Activated CD8-positive, alpha-beta memory T cell treated with anti-CD3 and anti-CD28 coated beads for 4 hours (primary cell): ENCODE results near the gene PBXIP1.
A peak's percentile ranks its signal among the peaks of the same experiment; 100 is the strongest.

Experiments used
- DNase-seq, 2 donors: peaks; one replicate each; pipeline ENCODE4 v3.0.0-alpha.2; 2020; ENCODE audit warnings: low read depth in 2 of 2

The PBXIP1 gene, protein sequence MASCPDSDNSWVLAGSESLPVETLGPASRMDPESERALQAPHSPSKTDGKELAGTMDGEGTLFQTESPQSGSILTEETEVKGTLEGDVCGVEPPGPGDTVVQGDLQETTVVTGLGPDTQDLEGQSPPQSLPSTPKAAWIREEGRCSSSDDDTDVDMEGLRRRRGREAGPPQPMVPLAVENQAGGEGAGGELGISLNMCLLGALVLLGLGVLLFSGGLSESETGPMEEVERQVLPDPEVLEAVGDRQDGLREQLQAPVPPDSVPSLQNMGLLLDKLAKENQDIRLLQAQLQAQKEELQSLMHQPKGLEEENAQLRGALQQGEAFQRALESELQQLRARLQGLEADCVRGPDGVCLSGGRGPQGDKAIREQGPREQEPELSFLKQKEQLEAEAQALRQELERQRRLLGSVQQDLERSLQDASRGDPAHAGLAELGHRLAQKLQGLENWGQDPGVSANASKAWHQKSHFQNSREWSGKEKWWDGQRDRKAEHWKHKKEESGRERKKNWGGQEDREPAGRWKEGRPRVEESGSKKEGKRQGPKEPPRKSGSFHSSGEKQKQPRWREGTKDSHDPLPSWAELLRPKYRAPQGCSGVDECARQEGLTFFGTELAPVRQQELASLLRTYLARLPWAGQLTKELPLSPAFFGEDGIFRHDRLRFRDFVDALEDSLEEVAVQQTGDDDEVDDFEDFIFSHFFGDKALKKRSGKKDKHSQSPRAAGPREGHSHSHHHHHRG

DNA sequence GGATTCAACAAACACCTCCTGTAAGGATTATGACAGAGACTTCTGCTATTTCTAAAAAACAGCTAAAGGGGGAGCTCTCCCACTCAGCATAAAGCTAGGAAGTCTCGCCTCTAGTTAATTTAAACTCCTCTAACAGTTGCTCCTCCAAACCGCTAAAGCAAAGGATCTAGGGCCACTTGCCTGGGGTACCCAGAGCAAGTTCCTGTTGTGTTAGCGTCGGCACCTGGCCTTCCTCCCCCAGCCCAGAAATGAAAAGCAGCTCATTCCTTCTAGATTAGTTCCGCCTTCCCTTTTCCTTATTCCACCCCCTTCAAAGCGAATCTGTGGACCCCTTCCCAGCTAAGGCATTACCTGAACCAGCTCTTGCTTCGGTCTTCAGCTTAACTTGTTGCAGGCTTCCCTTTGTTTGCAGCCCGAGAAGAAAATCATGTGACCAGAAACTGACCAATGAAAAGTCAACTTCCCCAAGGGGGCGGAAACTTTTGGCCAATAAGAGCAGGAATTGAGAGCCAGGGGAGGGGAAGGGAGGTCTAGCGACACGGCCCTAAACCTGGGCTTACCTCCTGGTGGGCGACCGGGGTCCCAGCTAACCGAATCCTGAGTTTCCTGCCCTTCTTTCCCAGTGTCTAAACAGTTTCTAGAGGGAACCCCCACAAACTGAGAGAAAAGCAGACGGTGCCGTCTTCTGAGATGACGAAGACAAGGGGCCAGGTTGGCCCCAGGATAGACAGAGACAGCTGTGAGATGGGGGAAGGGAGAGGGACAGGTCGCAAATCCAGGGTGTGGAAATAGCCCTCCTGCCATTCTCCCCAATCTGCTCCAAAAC, at the start of gene PBXIP1:
Gene PBXIP1, minus strand, starts transcription at position 382 of the 826 bp plus-strand sequence. CDS start 2,378 bp downstream, outside the sequence.
- peak; percentile 50 to 64 for DNase-seq

DNA sequence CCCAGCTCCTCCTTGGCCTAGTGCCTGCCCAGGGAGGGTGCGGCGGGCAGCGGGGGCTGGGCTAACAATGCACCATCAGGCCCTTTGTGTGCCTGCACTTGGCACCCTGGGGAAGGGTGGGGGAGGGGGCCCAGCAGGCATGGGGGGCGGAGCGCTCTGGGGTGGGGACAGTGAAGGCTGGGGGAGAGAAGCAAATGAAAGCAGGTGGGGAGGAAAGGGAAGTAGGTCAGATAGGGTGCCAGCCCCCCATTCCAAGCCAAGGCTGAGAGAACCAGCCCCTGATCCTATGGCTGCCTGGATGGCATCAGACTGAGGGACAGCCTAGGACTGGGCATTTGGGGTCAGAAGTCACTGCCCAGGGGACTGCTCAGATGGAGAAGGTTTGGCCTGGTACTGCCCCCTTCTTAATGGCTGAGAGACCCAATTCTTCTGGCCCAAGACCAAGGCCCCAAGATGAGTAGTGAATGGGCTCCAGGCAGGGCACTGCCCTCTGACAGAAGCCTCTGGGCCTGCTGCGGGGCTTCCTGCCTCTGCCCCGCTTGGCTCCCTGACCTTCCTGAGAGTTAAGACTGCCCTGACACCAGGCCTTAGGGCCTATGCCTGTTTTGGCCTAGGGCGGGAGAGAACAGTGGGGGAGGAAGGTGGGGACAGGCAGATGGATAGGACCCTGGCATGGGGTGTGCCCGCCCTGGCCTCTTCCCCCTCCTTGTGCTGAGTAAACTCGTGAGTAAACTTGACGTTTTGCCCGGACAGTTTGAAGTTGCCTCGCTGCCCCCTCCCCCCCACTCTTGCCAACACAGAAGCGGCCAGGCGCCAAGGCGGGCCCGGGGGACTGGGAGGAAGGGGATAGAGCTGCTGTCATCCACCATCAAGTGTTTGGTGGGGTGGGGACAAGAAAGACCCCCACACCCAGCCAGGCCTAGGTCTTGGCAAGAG, 49.4 kb upstream of the PBXIP1 start:
- DNase-seq = no peak

DNA sequence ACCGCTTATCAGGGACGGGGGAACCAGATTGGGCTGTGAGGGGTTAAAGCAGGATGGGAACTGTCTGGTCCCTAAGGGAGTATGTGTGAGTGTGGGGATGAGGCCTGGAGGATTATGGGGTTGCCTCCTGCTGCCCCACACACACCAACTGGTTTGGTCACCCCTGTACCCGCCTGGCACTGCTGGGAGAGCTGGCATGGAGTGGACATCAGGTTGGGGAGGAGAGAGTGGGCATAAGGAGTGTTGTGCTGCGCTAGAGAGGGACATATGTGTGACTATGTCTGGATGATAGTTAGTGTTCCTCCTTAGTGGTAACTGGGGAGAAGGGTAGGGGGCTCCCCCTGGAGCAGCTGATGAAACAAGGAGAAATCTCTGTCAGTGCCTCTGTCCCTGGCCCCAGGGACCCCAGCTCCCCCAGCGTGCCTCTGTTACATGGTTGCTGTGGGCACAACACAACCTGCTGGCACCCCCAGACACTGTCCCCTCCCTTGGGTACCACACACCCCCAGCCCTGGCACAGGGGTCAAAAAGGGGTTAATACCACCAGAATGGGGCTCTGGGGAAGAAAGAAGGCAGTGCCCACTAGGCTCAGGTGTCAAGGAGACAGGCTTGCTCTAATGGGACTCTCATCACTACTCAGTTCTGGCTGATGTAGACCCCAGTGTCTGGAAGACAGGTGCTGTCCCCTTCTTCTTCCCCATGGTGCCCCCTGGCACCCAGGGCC, 48.6 kb upstream of the PBXIP1 start:
- no peak for DNase-seq

DNA sequence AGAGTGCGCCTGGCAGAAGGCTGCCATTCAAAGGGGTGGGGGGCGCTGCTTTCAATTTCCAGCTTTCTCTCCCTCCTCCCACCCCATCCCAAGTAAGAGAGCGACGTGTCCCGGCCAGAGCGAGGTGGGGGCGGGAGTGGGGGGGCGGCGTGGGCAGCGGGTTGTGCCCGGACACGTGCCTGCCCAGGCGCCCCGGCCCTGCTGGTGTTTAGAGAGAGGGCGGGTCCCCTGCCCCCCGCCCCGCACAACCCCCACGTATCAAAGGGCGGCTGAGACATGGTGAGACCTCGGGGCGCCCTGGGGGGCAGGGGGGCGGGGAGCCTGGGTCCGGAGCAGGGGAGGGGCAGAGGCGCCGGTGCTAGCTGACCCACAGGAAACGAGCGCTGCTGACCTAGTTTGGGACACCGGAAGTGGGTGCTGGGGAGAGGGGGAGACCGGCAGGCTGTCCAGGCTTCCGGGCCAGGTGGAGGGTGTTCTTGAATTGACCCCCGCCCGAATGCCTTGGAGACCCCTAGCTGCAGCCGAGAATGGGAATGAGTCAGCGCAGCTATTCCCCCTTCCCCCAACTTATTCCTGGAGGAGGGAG, 48.0 kb upstream of the PBXIP1 start:
- no peak for DNase-seq

- no peak for DNase-seq
Observed at GRCh38 chr1:155003227-155003765, 47.4 kb upstream of the PBXIP1 start.

DNA sequence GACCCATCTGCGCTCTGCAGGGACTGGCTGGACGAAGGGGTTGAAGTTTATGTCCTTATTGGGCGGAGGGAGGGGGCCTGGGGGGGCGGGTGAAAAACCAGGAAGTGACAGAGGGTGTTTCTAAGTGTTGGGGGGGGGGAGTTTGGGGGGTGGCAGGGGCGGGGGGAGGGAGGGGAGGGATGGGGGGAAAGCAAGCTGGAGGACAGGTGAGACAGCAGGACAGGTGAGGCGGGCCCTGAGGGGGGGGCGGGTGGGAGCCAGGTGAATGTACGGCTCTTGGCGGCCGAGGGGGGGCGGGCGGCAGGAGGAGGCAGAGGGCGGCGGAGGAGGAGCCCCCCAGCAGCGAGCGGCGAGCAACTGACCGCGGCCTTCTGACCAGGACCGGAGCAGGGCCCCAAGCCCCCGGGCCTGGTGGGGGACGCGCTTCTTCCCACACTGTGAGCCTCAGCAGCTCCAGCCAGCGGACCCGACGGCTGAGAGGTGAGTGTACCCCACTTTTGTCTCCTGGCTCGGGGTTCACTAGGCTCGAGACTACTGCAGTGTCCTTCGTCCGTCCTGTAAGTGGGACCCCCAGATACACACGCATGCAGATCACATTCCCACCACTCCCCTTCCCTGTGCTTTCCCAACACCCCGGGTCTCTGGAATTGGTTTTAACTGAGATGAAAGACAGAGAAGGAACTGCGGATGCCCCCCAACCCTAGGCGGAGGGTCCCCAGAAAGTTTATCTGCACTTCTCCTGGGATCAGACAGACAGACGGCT, 46.7 kb upstream of the PBXIP1 start, which contains the start of gene ZBTB7B:
Gene ZBTB7B, plus strand, starts transcription at position 339 of the 763 bp plus-strand sequence. CDS start 11,859 bp downstream, outside the sequence.
- DNase-seq = no peak

DNA sequence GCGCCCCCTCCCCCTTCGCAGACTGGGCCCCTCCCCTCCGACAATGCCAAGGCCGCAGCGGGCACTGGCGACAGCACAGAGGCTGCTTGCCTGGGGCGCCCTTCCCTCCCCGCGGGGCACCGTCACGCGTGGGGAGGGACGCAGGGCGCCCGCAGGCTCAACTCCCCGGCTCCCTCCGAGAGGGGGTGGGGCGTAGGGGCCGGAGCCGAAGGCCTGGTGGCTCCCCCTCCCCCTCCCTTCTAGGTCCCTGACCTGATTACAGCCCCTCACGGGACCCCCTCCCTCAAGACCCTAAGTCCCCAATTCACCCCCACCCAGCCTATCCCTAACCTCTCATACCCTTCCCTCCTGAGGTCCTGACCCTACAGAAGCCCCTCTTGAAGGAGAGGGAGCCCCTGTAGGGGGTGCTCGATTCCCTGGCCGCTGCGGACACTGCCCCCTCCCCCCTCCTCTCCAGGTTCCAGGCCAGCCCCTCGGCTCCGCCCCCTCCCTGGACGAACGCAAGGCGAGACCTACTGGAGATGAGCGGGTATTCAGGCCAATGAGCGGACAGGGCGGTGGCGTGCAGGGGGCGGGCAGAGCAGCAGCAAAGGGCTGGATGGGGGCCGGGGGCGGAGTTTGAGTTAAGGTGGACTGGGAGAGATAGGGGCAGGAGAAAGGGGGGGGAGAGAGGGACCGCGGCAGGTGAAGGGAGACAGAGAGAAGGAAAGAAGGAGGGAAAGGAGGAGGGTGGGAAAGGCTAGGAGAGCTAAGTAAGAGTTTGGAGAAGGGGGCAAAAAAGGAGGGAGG, 46.0 kb upstream of the PBXIP1 start:
- peak; percentile 96 for DNase-seq

DNA sequence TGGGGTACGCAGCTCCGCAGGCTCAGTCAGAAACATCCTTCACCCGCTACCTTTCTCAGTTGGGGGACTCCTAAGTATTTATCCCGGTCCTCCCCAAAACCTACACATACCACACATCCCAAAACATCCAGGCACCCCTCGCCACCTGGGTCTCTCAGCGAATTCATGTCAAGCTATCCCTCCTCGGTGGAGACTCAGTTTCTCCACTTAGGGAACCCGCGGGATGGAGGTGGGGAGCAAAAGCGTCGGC, 45.5 kb upstream of the PBXIP1 start:
- DNase-seq = no peak

- peak; percentile 56 to 62 for DNase-seq
Observed at GRCh38 chr1:155000726-155001424, 45.0 kb upstream of the PBXIP1 start.

DNA sequence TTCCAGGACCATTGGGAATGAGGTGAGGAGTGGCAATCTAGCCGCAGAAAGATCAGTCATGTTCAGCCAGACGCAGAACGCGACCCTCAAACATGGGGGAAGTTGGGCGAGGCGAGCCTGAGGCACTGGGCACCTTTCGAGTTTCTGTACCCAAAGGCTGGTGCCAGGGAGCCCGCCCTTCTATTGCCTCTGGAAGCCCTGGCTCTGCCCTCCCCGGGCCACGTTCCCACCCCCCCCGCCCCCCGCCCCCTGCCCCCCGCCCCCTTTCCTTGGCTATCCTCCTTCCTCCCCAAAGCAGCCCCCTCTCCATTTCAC, 44.5 kb upstream of the PBXIP1 start:
- no peak for DNase-seq

DNA sequence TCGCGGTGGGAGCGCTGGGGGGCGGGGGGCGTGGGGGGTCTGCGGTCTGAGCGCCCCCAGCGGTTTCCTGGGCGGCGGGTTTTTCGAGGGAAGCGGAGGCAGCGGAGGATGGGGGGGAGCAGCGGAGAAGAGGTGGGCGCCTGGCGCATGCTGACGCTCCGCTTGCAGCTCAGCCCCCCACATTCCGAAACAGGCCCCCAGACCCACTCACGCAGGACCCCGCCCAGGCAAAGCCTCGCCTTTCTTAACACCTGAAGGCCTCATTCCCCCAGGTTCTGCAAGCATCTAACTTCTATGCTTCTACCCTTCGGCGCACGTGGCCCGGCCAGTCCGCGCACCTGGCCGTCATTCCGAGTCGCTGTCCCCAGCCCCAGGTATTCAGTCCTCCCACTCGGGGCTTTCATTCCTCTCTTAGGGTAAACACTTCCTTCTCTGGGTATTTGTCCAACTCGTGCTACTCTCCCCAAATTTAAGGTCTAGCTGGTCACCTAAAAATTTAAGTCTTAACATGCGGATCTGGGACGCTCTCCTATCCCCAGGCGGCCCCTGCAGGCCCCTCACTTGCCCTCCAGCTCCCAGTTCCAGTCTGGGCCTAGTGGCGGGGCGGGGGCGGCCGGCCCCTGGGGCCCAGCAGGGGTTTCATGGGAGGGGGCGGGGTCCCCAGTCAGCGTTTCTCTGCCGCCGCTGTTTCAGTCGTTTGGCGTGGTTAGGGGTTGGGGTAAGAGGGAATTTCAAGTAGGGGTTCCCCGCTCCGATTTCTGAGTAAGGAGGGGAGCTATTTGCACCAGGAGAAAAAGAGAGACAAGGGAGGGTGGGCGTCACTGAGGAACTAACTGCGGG, 43.9 kb upstream of the PBXIP1 start:
- DNase-seq = no peak

- peak in 1 of 2 donors; percentile 47 for DNase-seq
Observed at GRCh38 chr1:154998818-154999570, 43.1 kb upstream of the PBXIP1 start.

GRCh38 chr1:154998201-154998780, 42.4 kb upstream of the PBXIP1 start:
- no peak for DNase-seq

DNA sequence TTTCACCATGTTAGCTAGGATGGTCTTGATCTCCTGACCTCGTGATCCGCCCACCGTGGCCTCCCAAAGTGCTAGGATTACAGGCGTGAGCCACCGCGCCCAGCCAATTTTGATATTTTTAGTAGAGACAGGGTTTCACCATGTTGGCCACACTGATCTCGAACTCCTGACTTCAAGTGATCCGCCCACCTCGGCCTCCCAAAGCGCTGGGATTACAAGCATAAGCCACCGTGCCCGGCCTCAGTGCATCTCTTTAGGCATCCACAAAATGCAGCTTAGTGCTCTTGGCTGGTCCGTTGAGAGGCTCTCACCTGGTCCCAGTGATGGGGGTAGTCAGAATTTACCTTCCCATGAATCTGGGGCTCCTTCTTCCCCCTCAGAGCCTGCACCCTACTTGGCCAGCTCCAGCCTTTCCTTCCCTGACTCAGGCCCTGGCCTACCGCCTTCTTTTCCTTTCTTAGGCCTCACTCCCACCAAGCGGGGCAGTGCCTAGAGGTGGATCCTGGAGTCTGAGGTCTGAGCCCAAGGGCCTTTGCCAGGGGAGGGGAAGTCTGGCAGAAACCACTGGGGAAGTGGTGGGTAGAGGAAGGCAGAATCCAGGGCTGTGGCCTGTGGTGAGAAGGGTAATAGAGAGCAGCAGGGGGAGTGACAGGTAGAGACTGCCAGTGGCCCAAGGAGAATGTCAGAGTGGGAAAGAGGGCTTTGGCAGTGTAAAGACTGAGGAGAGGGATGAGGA, 41.2 kb upstream of the PBXIP1 start:
- DNase-seq = no peak
